ENCODE measurements around the gene TRIM47. TPM values are rescaled to one million over a fixed set of nuclear protein-coding genes. Genes with fewer than 3 reads are reported as not detected.

The TRIM47 gene
- total and polyA plus RNA-seq, 4 donors = 6.9 to 18.5 (median 13.8) TPM

DNA sequence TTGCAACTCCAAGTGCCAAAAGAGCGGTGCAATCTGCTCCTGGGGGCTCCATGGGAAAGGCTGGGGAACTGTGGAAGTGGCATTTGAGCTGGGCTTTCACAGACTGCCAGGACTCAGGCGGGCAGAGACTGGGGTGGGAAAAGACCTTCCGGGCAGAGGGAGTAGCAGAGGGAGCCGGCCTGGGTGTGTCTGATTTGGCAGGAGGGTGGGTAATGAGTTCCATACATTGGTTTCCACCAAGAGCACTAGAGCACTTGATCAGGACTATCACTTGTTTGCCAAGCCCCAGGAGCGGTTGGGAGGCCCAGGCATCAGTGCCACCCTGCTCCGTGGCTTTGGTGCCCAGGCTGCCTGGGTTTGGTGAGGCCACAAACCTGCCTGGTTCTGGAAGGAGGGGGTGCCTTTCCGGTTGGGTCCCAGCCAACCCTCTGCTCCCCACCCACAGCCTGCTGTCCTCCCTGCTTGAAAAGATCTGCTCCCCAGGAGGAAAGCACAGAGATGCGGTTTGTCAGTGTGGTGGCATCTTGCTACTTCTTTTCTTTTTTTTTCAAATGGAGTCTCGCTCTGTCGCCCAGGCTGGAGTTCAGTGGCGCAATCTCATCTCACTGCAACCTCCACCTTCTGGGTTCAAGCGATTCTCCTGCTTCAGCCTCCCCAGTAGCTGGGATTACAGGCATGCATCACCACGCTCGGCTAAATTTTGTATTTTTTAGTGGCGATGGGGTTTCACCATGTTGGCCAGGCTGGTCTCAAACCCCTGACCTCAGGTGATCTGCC, 3.5 kb upstream of the TRIM47 start:
- TF ChIP-seq, protein P1, sequence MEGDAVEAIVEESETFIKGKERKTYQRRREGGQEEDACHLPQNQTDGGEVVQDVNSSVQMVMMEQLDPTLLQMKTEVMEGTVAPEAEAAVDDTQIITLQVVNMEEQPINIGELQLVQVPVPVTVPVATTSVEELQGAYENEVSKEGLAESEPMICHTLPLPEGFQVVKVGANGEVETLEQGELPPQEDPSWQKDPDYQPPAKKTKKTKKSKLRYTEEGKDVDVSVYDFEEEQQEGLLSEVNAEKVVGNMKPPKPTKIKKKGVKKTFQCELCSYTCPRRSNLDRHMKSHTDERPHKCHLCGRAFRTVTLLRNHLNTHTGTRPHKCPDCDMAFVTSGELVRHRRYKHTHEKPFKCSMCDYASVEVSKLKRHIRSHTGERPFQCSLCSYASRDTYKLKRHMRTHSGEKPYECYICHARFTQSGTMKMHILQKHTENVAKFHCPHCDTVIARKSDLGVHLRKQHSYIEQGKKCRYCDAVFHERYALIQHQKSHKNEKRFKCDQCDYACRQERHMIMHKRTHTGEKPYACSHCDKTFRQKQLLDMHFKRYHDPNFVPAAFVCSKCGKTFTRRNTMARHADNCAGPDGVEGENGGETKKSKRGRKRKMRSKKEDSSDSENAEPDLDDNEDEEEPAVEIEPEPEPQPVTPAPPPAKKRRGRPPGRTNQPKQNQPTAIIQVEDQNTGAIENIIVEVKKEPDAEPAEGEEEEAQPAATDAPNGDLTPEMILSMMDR (IDR thresholded peaks at IDR 0.05; ENCODE audit: low read depth, low read length, missing input control) = no peak
- no peak for TF ChIP-seq GABPA (IDR thresholded peaks at IDR 0.05 in 1 of 2, conservative IDR thresholded peaks at IDR 0.05 in 1 of 2)
- TF ChIP-seq, protein P2, sequence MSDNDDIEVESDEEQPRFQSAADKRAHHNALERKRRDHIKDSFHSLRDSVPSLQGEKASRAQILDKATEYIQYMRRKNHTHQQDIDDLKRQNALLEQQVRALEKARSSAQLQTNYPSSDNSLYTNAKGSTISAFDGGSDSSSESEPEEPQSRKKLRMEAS (IDR thresholded peaks at IDR 0.05) = no peak
- no peak for TF ChIP-seq RXRA (IDR thresholded peaks at IDR 0.05)
- no peak for TF ChIP-seq YY1 (IDR thresholded peaks at IDR 0.05)
- TF ChIP-seq HNF4G (IDR thresholded peaks at IDR 0.05) = no peak
- TF ChIP-seq NR2F2 (IDR thresholded peaks at IDR 0.05) = no peak
- no peak for TF ChIP-seq HNF4A (conservative IDR thresholded peaks at IDR 0.05)
- TF ChIP-seq RAD21 (IDR thresholded peaks at IDR 0.05) = no peak
- TF ChIP-seq TAF1 (conservative IDR thresholded peaks at IDR 0.05) = no peak
- TF ChIP-seq ATF3 (IDR thresholded peaks at IDR 0.05) = no peak
- TF ChIP-seq REST (IDR thresholded peaks at IDR 0.05) = no peak
- no peak for TF ChIP-seq FOXA1 (IDR thresholded peaks at IDR 0.05)
- TF ChIP-seq JUND (IDR thresholded peaks at IDR 0.05) = no peak
- TF ChIP-seq, protein P3, sequence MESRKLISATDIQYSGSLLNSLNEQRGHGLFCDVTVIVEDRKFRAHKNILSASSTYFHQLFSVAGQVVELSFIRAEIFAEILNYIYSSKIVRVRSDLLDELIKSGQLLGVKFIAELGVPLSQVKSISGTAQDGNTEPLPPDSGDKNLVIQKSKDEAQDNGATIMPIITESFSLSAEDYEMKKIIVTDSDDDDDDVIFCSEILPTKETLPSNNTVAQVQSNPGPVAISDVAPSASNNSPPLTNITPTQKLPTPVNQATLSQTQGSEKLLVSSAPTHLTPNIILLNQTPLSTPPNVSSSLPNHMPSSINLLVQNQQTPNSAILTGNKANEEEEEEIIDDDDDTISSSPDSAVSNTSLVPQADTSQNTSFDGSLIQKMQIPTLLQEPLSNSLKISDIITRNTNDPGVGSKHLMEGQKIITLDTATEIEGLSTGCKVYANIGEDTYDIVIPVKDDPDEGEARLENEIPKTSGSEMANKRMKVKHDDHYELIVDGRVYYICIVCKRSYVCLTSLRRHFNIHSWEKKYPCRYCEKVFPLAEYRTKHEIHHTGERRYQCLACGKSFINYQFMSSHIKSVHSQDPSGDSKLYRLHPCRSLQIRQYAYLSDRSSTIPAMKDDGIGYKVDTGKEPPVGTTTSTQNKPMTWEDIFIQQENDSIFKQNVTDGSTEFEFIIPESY (IDR thresholded peaks at IDR 0.05) = no peak
- TF ChIP-seq FOXA2 (IDR thresholded peaks at IDR 0.05) = no peak
- TF ChIP-seq EGR1 (IDR thresholded peaks at IDR 0.05; ENCODE audit: low read depth in 2 of 2) = no peak
- no peak for TF ChIP-seq SP1 (IDR thresholded peaks at IDR 0.05)
- Histone ChIP-seq H3K27ac (ENCODE audit: low read depth in 1 of 2, low read length in 2 of 2) (no peak overlapping the region), H3K4me3 (ENCODE audit: low read depth in 1 of 3, low read length in 3 of 3) (no peak overlapping the region), H3K27me3 (ENCODE audit: control insufficient read depth in 4 of 4, insufficient read depth in 4 of 4, low read length in 3 of 4) (no peaks in the 10 kb centered on the region), H3K4me1 (ENCODE audit: control insufficient read depth in 4 of 4, insufficient read depth in 4 of 4, low read length in 3 of 4) (peaks cover 0 to 19% (median 9%) of the 10 kb centered on the region in 4 donors), H3K36me3 (ENCODE audit: control insufficient read depth in 4 of 4, insufficient read depth in 3 of 4, low read depth in 1 of 4, low read length in 3 of 4) (no peaks in the 10 kb centered on the region), H3K9ac (ENCODE audit: low read depth in 1 of 2, low read length in 2 of 2) (no peak overlapping the region), H3K9me3 (ENCODE audit: control insufficient read depth in 4 of 4, low read length in 3 of 4) (no peaks in the 10 kb centered on the region)
- 95% methylated on average over 15 of the region's 15 CpGs for WGBS
- no peak for DNase-seq (ENCODE audit: low spot score)
